Measurements from ENCODE around the gene ZGRF1.
"Not testable (repeated sequence)": the region's sequence is repeated elsewhere in the genome, so short reads cannot be mapped to it uniquely, and the experiment has no call there.

The ZGRF1 gene

DNA sequence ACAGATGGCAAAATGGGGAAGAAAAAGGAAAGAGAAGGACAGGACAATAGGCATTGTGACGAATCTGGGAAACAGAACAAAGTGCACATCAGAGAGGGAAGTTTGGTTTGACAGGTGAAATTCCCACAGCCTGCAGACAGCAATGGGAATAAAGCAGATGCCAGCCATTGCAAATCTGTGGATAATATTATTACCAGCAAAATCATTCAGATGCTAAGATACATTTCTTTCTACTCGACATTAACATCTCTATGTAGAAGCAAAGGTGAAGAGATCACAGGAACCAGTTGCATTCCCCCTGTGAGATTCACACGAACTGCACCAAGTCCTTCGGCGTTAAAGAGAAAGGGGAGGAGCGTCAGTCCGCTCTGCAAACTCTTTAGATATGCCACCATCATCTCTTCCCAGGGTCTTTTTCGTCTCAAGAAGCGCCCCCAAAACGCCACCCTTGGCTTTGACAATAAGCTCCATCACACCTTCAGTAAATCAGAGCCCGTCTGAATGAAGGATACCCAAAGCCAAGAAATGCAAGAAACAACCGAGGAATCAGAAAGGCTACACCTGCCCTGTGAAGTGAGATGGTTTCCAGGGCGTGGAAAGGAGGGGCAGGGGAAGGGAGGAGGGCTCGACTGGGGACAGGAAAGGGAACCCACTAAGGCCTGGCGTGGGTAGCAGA lies 122.6 kb downstream of the ZGRF1 start:
- DNase-seq, result no peak

DNA sequence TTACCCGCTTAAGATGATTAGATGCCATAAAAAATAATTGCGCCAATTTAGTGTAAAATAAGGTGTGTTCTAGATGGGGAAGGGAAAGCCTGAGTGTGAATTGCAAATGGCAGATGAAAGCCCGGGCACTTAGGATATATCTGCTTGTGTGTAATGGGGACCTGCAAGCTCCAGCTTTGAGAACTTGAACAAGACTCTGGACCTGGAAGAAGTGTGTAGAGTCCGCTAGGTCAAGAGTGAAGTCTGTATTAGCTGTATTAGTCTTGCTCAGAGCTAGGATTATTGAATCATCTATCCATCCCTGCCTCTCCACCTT lies 124.9 kb downstream of the ZGRF1 start:
- no peak for DNase-seq

DNA sequence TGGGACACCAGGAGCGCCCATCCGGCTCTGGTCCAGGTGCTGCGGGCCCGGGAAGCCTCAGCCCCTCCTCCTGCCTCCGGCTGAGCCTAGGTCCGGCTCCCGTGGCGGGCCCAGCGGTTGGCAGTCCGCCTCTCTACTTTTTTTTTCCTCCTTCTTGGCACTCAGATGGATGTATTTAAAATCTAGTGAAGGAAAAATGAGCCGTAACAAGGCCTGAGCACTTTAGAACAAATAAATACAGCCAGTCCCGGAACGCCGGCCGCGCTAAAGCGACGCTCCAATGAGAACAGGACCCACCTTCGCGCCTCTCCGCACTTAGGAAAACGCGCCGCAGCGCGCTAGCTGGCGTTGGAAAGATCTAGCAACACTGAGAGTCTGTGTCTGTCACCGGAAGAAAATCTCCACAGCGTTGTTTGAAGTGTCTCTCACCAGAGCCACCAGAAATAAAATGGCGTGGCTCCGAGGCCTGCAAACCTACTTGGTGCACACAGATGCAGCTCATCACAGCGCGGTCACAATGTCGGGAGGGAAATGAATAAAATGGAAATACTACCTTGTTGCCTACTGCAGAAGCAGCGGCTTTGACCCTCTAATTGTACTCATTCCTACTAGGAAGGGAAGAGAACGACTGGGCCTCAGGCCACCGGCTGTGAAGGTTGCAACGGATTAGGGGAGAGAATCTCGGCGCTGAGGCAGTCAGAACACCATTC lies 125.5 kb downstream of the ZGRF1 start:
- DNase-seq, result no peak

DNA sequence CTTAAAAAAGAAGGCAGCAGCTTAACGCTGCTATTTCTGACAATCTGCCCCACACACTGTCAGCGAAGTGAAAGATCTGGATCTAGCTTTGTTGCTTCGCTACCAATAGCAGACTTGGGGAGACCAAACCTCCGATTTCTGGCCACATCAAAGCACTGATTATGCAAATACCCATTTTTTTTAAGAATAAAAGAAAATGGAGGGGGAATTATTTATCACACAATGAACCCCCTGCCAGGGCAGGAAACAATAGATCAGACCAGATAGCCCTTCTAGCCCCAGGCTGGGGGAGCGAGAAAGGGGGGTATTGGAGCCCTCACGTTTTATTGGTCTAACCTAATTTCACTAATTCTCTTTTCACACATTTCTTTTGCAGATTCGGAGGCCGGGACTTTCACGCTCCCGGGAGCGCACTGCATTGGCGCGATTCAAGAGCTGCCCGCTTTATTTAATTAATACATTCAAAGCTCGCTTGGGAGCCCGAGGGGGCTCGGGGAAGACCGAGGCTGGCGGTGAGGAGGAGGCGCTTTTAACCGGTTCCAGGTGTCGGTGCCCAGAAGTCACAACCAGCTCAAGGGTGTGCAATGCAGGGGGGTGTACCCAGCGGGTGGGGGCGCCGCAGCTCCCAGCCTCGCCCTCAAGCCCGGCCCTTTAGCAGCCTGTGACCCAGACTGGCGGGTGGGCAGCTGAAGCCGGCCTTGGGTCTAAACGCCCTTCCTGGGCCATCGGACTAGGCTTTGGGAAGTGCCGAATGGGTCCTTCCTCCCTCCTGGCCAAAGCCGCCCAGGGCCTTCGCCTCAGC lies 126.2 kb downstream of the ZGRF1 start:
- DNase-seq, result no peak

DNA sequence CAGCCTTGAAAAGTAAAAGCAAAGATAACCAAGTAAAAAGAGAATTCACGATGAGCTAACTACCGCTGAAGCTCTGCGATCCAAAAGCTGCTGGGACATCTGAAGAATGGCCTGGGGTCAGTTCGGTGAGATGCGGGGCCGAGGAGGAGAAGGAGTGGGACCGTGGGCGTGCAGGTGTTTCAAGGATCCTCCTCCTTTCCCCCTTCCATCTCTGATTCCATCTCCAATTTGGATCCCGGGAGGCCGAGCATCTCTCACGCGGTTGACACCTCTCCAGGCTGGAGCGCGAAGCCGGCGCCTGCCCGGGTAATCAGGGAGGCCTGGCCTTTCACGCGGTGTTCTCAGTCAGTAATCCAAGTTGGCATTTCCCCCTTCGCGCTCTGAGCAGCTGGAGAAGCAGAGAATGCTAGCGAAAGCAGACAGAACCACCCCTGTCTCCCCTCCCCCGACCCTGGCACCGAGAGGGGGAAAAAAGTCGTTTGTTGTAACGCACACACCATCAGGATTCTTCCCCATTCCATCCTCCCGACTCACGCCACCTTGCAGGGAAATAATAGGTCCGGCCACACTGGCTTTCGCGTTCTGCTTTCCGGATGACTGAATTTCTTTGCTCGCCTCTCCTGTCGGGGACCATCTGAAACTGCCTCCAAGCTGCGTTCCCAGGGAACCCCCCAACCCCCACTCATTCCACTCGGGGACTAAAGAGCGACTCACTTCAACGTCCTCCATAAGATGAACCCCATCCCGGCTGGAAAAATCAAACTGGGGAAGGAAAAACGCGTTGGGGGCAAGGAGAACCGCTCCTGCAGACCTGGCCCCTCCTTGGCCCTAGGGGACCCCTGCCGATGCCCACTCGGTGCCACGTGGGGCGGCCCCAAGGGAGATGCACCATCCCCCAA lies 127.2 kb downstream of the ZGRF1 start:
- DNase-seq, result no peak

DNA sequence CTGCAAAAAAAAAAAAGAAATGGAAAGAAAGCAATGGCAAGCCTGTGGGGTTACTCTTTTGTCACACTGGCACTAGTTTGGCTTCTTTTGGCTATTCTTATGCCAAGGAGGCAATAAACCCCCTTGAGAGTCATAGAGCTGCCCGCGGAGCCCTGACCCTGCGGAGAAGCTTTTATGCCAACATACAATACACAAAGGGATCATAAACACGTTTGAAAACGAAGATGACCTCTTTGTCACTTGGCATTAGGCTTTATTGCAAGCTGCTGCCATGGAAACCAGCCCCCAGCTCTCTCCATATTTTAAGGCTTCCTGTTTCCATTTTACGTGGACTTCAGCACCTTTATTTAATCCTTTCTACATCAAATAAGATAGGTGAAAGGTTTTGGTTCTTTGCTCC lies 128.4 kb downstream of the ZGRF1 start:
- DNase-seq, result no peak

DNA sequence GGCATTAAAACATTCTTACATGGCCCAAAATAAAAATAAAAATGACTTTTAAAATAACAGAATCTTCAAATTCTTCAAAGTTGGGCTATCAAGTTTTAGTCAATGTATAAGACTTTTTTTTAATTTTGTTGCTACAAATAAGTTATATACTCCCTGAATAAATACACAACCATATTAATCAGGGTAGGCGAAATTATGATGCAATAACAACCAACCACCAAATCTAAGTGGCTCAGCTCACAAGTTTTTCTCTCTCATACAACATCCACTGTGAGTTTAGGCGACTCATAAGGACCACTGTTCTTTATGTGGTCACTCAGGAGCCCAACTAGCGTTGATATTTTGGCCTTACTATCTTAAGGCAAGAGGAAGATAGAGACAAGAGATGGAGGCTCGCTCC lies 131.9 kb downstream of the ZGRF1 start:
- DNase-seq, result no peak

DNA sequence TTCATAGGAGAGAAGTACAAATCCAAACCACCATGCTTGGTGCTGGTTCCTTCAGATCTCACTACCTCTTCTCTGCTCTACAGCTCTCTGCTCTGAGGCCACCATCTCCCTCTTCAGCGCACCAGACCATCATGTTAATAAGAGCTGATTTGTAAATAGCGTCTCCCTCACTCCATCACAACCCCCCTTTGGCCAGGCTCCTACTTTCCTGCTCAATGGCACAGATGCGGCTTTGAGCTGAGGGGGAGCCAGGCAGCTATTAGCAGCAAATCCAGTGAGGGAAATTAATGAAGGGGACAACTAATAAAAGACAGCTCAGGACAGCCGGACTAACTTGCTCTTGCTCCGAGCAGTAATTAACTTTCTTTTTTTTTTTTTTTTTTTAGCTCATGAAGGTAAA lies 133.8 kb downstream of the ZGRF1 start:
- DNase-seq, result no peak

DNA sequence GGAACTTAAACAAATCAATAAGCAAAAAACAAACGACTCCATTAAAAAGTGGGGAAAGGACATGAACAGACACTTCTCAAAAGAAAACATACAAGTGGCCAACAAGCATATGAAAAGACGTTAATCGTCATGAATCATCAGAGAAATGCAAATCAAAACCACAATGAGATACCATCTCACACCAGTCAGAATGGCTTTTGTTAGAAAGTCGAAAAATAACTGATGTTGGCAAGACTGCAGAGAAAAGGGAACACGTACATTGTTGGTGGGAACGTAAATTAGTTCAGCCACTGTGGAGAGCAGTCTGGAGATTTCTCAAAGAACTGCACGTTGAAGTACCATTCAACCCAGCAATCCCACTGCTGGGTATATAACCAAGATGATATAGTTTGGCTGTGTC lies 144.4 kb downstream of the ZGRF1 start:
- no peak for DNase-seq

DNA sequence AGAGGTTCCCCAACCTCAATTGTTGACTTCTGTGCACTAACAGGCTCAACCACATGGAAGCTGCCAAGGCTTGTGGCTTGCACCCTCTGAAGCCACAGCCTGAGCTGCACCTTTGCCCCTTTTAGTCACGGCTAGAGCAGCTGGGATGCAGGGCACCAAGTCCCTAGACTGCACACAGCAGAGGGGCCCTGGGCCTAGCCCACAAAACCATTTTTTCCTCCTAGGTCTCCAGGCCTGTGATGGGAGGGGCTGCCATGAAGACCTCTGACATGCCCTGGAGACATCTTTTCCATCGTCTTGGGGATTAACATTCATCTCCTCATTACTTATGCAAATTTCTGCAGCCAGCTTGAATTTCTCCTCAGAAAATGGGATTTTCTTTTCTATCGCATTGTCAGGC lies 145.9 kb downstream of the ZGRF1 start:
- not testable (repeated sequence) for DNase-seq
